Measurements from ENCODE around the gene FAM177B.

FAM177B gene

DNA sequence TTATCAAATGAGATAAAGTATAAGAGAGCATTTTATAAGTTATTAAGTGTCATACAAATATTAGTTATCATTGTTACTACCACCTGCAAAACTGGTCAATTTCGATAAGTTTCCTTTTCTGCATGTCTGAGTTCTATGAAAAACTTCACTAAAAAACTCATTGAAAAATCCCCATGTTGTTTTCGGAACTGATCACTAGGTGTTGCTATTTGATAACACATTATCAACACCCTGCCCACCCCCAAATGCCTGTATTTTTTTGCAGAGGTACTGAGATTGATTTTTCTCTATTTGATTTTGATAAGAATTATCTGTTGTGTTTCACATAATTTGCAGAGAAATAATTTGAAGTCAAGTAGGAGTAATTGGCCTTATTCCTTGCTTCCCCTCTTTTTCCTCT lies 55.7 kb downstream of the FAM177B start:
- no peak overlapping the region for H3K27ac ChIP-seq (ENCODE audit: low read depth, low read length)
- no peaks in the 10 kb centered on the region for H3K36me3 ChIP-seq (ENCODE audit: control insufficient read depth, insufficient read depth, low read length)
- H3K27me3 ChIP-seq (ENCODE audit: control insufficient read depth, insufficient read depth, low read length) = no peaks in the 10 kb centered on the region
- H3K4me3 ChIP-seq (ENCODE audit: low read length) = no peak overlapping the region
- H3K9ac ChIP-seq (ENCODE audit: low read length) = no peak overlapping the region
- peaks cover 7% of the 10 kb centered on the region for H3K4me1 ChIP-seq (ENCODE audit: control insufficient read depth, insufficient read depth, low read length)

DNA sequence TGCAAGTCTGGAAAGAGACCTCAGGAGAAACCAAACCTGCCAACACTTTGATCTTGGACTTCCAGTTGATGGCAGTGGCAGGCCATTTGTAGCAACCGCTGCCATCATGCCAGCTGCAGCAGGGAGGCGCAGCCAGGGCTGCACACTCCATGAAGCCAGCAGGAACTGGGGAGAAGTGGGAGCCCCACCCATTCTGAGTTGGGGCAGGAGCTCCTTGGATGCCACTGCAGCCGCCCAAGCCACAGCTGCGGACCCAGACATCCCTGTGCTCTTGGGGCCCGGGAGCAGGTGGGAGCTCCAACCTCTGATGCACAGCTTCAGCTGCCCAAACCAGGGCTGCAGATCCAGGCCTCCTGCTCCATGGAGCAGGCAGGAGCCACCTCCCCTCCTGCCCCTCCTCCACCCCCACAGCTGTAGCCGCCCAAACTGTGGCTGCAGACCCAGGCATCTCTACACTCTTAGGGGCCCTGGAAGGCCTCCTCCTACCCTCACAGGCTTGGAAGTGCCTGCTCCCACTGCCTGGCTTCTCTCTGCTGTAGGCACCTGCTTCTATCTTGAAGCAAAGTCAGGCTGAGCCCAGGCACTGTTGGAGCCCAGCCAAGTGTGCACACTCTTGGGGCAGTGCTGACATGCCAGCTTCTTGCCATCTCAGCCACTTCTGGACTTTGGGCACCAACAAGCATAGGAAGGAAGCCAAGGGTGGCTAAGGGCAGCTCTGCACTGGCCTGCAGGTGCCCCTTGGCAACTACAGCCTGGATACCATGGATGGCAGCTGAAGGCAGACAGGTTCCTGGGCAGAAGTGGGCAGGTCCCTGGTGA lies 57.9 kb downstream of the FAM177B start:
- H3K4me1 ChIP-seq (ENCODE audit: control insufficient read depth, insufficient read depth, low read length) = peaks cover 12% of the 10 kb centered on the region
- no peak overlapping the region for H3K9ac ChIP-seq (ENCODE audit: low read length)
- no peaks in the 10 kb centered on the region for H3K36me3 ChIP-seq (ENCODE audit: control insufficient read depth, insufficient read depth, low read length)
- H3K4me3 ChIP-seq (ENCODE audit: low read length) = no peak overlapping the region
- H3K27ac ChIP-seq (ENCODE audit: low read depth, low read length) = no peak overlapping the region
- no peaks in the 10 kb centered on the region for H3K27me3 ChIP-seq (ENCODE audit: control insufficient read depth, insufficient read depth, low read length)

DNA sequence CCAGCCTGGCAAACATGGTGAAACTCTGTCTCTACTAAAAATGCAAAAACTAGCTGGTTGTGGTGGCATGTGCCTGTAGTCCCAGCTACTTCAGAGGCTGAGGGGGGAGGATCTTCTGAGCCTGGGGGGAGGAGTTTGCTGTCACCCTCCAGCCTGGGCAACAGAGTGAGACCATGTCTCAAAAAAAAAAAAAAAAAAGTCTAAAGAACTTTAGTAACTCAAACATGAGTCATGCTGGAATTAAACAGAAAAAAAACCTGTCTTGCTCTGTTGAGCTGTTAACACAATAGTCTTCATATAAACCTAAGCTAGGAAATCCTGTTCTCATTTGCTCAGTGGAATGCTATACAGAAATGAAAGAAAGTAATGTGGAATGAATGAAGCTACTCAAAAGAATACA lies 61.1 kb downstream of the FAM177B start:
- no peak overlapping the region for H3K4me3 ChIP-seq (ENCODE audit: low read length)
- no peaks in the 10 kb centered on the region for H3K27me3 ChIP-seq (ENCODE audit: control insufficient read depth, insufficient read depth, low read length)
- no peaks in the 10 kb centered on the region for H3K36me3 ChIP-seq (ENCODE audit: control insufficient read depth, insufficient read depth, low read length)
- H3K9ac ChIP-seq (ENCODE audit: low read length) = no peak overlapping the region
- H3K4me1 ChIP-seq (ENCODE audit: control insufficient read depth, insufficient read depth, low read length) = peaks cover 8% of the 10 kb centered on the region
- H3K27ac ChIP-seq (ENCODE audit: low read depth, low read length) = no peak overlapping the region

DNA sequence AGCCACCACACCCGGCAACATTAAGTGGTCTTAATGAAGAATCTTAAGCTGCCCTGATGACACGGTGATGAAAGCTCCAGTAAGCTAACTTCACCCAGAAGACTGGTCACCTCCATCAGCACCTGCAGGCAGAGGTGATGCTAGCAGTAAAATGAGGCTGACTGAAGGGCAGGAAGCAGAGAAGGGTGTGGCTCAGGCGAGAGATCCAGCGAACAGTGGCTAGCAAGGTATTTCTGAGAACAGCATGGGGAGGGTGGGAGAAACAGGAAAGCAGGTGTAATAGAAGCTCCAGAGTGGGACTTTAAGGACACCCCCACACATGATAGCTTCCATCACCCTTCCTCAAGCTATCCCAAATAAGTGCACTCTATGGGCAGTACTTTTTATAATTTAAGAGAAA lies 62.0 kb downstream of the FAM177B start:
- Histone ChIP-seq H3K9ac (ENCODE audit: low read length) (no peak overlapping the region), H3K4me3 (ENCODE audit: low read length) (no peak overlapping the region), H3K27ac (ENCODE audit: low read depth, low read length) (no peak overlapping the region), H3K36me3 (ENCODE audit: control insufficient read depth, insufficient read depth, low read length) (no peaks in the 10 kb centered on the region), H3K27me3 (ENCODE audit: control insufficient read depth, insufficient read depth, low read length) (no peaks in the 10 kb centered on the region), H3K4me1 (ENCODE audit: control insufficient read depth, insufficient read depth, low read length) (peaks cover 5% of the 10 kb centered on the region)

Data from rectal smooth muscle tissue (tissue), 1 donor.